ENCODE measurements around the gene SNRK.
"Not testable (repeated sequence)": the region's sequence is repeated elsewhere in the genome, so short reads cannot be mapped to it uniquely, and the experiment has no call there.

SNRK gene

GRCh38 chr3:43343815-43344214 is 57.5 kb downstream of the SNRK start:
- Histone ChIP-seq H3K4me1 (ENCODE audit: control insufficient read depth, insufficient read depth, low read length) (peaks cover 3% of the 10 kb centered on the region), H3K36me3 (ENCODE audit: control insufficient read depth, insufficient read depth, low read length) (peaks cover 48% of the 10 kb centered on the region), H3K4me3 (ENCODE audit: low read length) (no peak overlapping the region), H3K9ac (ENCODE audit: low read length) (no peak overlapping the region), H3K27me3 (ENCODE audit: control insufficient read depth, insufficient read depth, low read length) (no peaks in the 10 kb centered on the region), H3K27ac (ENCODE audit: low read depth, low read length) (no peak overlapping the region)

DNA sequence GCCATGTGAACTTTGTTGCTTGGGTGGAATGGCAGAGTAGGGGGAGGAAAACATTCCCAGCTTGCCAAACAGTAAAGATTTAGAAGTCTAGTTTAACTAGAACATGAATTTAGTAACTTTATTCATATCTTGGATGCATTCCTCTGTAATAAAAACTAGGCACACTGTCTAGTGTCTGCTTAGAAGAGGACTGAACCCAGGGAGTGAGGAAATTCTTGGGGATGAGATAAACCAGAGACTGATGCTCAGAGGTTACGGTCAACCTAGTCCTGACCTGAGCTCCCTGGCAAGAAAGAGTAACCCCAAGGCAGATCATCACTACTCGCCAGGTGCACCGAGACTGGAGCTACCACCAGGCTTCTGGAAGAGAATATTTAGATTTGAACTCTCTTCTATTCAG is 58.2 kb downstream of the SNRK start:
- peaks cover 3% of the 10 kb centered on the region for H3K4me1 ChIP-seq (ENCODE audit: control insufficient read depth, insufficient read depth, low read length)
- peaks cover 45% of the 10 kb centered on the region for H3K36me3 ChIP-seq (ENCODE audit: control insufficient read depth, insufficient read depth, low read length)
- no peak overlapping the region for H3K27ac ChIP-seq (ENCODE audit: low read depth, low read length)
- no peaks in the 10 kb centered on the region for H3K27me3 ChIP-seq (ENCODE audit: control insufficient read depth, insufficient read depth, low read length)
- H3K4me3 ChIP-seq (ENCODE audit: low read length) = no peak overlapping the region
- H3K9ac ChIP-seq (ENCODE audit: low read length) = no peak overlapping the region

DNA sequence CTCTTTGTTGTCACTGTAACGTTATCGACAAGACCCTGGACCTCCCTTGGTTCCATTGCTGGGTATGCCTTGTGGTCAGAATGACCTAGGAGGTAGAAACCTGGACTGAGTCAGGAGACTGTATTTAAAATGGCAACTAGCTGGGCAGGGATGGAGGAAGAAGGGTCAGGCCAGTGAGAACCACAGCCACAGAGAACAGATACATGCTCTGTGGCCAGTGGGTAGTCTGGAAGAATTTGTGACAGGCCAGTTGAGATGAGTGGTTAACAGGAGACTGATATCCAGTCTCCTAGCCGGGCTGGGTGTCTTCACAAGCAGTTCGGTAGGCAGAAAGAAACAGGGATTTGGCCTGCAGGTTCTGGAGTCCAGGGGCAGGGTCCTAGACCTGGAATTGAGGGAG is 58.9 kb downstream of the SNRK start:
- Histone ChIP-seq H3K27me3 (ENCODE audit: control insufficient read depth, insufficient read depth, low read length) (no peaks in the 10 kb centered on the region), H3K4me3 (ENCODE audit: low read length) (no peak overlapping the region), H3K9ac (ENCODE audit: low read length) (no peak overlapping the region), H3K36me3 (ENCODE audit: control insufficient read depth, insufficient read depth, low read length) (peaks cover 46% of the 10 kb centered on the region), H3K27ac (ENCODE audit: low read depth, low read length) (no peak overlapping the region), H3K4me1 (ENCODE audit: control insufficient read depth, insufficient read depth, low read length) (peaks cover 3% of the 10 kb centered on the region)

DNA sequence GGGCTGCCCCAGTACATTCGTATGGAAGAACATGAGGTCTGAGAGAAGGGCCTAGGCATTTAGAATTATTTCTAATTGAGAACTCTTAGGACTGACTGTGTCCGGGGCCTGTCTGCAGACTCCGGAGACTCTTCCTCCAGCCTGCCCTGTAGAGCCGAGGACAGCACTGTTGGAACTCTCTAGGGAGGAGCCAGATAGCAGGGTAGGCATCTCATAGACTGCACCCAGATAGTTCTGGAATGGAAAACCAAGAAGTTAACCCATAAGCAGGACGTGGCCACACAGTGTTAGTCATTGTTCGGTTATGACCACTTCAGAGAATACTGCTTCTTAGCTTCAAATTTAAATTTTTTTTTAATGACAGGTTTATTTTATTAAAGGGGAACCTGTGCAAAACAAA is 59.5 kb downstream of the SNRK start:
- Histone ChIP-seq H3K4me1 (ENCODE audit: control insufficient read depth, insufficient read depth, low read length) (peaks cover 3% of the 10 kb centered on the region), H3K27ac (ENCODE audit: low read depth, low read length) (no peak overlapping the region), H3K9ac (ENCODE audit: low read length) (no peak overlapping the region), H3K4me3 (ENCODE audit: low read length) (no peak overlapping the region), H3K27me3 (ENCODE audit: control insufficient read depth, insufficient read depth, low read length) (no peaks in the 10 kb centered on the region), H3K36me3 (ENCODE audit: control insufficient read depth, insufficient read depth, low read length) (peaks cover 40% of the 10 kb centered on the region)

DNA sequence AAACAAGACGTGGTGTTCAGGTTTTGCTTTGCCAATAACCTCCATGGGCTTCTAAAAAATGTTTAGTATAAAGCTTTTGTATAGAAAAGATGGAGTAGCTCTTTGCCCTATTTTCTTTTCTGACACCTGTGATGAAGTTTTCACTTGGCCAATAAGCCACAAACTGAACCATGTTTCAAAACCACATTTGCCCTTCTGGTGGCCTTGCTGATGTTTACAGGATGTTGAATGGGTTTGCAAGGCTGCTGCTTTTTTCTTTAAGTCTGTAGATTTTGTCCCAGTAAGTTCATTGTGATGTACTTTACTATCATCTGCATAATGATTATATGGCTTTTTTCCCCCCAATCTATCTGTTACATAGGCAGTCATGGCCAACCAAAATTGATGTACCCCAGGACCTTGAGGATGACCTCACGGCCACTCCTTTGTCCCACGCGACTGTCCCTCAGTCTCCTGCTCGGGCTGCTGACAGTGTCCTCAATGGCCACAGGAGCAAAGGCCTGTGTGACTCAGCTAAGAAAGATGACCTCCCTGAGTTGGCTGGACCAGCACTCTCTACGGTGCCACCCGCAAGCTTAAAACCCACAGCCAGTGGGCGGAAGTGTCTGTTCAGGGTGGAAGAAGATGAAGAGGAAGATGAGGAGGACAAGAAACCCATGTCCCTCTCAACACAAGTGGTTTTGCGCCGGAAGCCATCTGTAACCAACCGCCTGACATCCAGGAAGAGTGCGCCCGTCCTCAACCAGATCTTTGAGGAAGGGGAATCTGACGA is 60.8 kb downstream of the SNRK start:
- H3K27ac ChIP-seq (ENCODE audit: low read depth, low read length) = no peak overlapping the region
- H3K4me3 ChIP-seq (ENCODE audit: low read length) = no peak overlapping the region
- no peaks in the 10 kb centered on the region for H3K27me3 ChIP-seq (ENCODE audit: control insufficient read depth, insufficient read depth, low read length)
- H3K36me3 ChIP-seq (ENCODE audit: control insufficient read depth, insufficient read depth, low read length) = peaks cover 33% of the 10 kb centered on the region
- H3K9ac ChIP-seq (ENCODE audit: low read length) = no peak overlapping the region
- peaks cover 3% of the 10 kb centered on the region for H3K4me1 ChIP-seq (ENCODE audit: control insufficient read depth, insufficient read depth, low read length)

DNA sequence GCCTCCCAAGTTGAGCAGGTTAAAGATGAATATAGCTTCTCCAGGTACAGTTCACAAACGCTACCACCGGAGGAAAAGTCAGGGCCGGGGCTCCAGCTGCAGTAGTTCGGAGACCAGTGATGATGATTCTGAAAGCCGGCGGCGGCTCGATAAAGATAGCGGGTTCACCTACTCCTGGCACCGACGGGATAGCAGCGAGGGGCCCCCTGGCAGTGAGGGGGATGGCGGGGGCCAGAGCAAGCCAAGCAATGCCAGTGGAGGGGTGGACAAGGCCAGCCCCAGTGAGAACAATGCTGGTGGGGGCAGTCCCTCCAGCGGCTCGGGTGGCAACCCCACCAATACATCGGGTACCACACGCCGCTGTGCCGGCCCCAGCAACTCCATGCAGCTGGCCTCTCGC is 61.4 kb downstream of the SNRK start:
- H3K27ac ChIP-seq (ENCODE audit: low read depth, low read length) = no peak overlapping the region
- no peaks in the 10 kb centered on the region for H3K27me3 ChIP-seq (ENCODE audit: control insufficient read depth, insufficient read depth, low read length)
- peaks cover 3% of the 10 kb centered on the region for H3K4me1 ChIP-seq (ENCODE audit: control insufficient read depth, insufficient read depth, low read length)
- H3K4me3 ChIP-seq (ENCODE audit: low read length) = no peak overlapping the region
- H3K9ac ChIP-seq (ENCODE audit: low read length) = no peak overlapping the region
- H3K36me3 ChIP-seq (ENCODE audit: control insufficient read depth, insufficient read depth, low read length) = peaks cover 30% of the 10 kb centered on the region

- H3K4me1 ChIP-seq (ENCODE audit: control insufficient read depth, insufficient read depth, low read length) = peaks cover 3% of the 10 kb centered on the region
- no peaks in the 10 kb centered on the region for H3K27me3 ChIP-seq (ENCODE audit: control insufficient read depth, insufficient read depth, low read length)
- H3K36me3 ChIP-seq (ENCODE audit: control insufficient read depth, insufficient read depth, low read length) = peaks cover 28% of the 10 kb centered on the region
- no peak overlapping the region for H3K9ac ChIP-seq (ENCODE audit: low read length)
- no peak overlapping the region for H3K4me3 ChIP-seq (ENCODE audit: low read length)
- H3K27ac ChIP-seq (ENCODE audit: low read depth, low read length) = no peak overlapping the region
Measured at GRCh38 chr3:43348350-43348749, 62.0 kb downstream of the SNRK start.

GRCh38 chr3:43348852-43349574 is 62.7 kb downstream of the SNRK start:
- Histone ChIP-seq H3K4me3 (ENCODE audit: low read length) (no peak overlapping the region), H3K4me1 (ENCODE audit: control insufficient read depth, insufficient read depth, low read length) (peaks cover 3% of the 10 kb centered on the region), H3K27me3 (ENCODE audit: control insufficient read depth, insufficient read depth, low read length) (no peaks in the 10 kb centered on the region), H3K27ac (ENCODE audit: low read depth, low read length) (no peak overlapping the region), H3K36me3 (ENCODE audit: control insufficient read depth, insufficient read depth, low read length) (peaks cover 26% of the 10 kb centered on the region), H3K9ac (ENCODE audit: low read length) (no peak overlapping the region)

GRCh38 chr3:43349716-43350115 is 63.4 kb downstream of the SNRK start:
- no peak overlapping the region for H3K27ac ChIP-seq (ENCODE audit: low read depth, low read length)
- H3K4me3 ChIP-seq (ENCODE audit: low read length) = no peak overlapping the region
- H3K9ac ChIP-seq (ENCODE audit: low read length) = no peak overlapping the region
- no peaks in the 10 kb centered on the region for H3K27me3 ChIP-seq (ENCODE audit: control insufficient read depth, insufficient read depth, low read length)
- H3K36me3 ChIP-seq (ENCODE audit: control insufficient read depth, insufficient read depth, low read length) = peaks cover 22% of the 10 kb centered on the region
- no peaks in the 10 kb centered on the region for H3K4me1 ChIP-seq (ENCODE audit: control insufficient read depth, insufficient read depth, low read length)

GRCh38 chr3:43353393-43353792 is 67.1 kb downstream of the SNRK start:
- Histone ChIP-seq H3K27ac (ENCODE audit: low read depth, low read length) (no peak overlapping the region), H3K4me3 (ENCODE audit: low read length) (no peak overlapping the region), H3K36me3 (ENCODE audit: control insufficient read depth, insufficient read depth, low read length) (peaks cover 5% of the 10 kb centered on the region), H3K27me3 (ENCODE audit: control insufficient read depth, insufficient read depth, low read length) (no peaks in the 10 kb centered on the region), H3K4me1 (ENCODE audit: control insufficient read depth, insufficient read depth, low read length) (no peaks in the 10 kb centered on the region), H3K9ac (ENCODE audit: low read length) (no peak overlapping the region)

DNA sequence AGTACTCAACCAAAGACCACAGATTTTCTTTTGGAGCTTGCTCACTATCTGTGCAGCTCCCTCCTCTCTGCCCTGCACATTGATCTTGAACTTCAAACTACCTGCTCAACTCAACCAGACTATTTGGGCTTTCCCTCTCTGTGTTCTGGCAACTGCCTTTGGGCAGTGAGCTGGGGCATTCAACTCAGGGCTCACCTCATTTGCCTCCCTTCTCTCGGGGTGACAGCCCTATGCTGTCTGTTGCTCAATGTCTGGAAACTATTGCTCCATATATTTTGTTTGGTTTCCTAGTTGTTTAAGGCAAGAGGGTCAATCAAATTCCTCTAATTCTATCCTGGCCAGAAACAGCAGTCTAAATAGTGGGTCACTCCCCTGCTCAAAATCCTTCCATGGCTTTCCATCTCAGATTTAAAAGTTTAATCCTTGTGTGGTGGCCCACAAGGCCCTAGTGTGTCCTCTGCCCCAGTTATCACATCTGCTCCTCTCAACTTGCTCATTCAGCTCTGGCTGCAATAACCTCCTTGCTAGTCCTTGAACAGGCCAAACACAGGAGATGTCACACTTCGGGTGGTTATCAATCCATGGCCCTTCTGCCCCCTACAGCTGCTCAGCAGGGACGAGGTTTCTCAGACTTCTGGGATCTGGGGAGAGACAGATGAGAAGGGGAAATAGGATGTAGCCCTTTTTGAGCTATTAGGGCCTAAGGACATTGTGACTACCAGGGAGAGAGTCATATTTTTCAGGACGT is 67.8 kb downstream of the SNRK start:
- Histone ChIP-seq H3K27me3 (ENCODE audit: control insufficient read depth, insufficient read depth, low read length) (no peaks in the 10 kb centered on the region), H3K9ac (ENCODE audit: low read length) (no peak overlapping the region), H3K4me1 (ENCODE audit: control insufficient read depth, insufficient read depth, low read length) (no peaks in the 10 kb centered on the region), H3K27ac (ENCODE audit: low read depth, low read length) (no peak overlapping the region), H3K36me3 (ENCODE audit: control insufficient read depth, insufficient read depth, low read length) (peaks cover 3% of the 10 kb centered on the region), H3K4me3 (ENCODE audit: low read length) (no peak overlapping the region)

DNA sequence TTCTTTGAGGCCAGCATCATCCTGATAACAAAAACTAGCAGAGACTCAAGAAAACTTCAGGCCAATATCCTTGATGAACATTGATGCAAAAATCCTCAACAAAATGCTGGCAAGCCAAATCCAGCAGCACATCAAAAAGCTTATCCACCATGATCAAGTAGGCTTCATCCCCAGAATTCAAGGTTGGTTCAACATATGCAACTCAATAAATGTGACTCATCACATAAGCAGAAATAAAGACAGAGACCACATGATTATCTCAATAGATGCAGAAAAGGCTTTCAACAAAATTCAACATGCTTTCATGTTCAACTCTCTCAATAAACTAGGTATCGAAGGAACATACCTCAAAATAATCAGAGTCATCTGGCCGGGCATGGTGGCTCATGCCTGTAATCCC is 69.7 kb downstream of the SNRK start:
- not testable (repeated sequence) for H3K27ac ChIP-seq (ENCODE audit: low read depth, low read length); H3K36me3 ChIP-seq (ENCODE audit: control insufficient read depth, insufficient read depth, low read length); H3K9ac ChIP-seq (ENCODE audit: low read length); H3K4me3 ChIP-seq (ENCODE audit: low read length); H3K27me3 ChIP-seq (ENCODE audit: control insufficient read depth, insufficient read depth, low read length); H3K4me1 ChIP-seq (ENCODE audit: control insufficient read depth, insufficient read depth, low read length)
